ENCODE data around the gene BANP. TPM values are rescaled to one million over a fixed set of nuclear protein-coding genes. Genes with fewer than 3 reads are reported as not detected.

The BANP gene
- total and polyA plus RNA-seq, 12 donors = 10.4 to 29.8 (median 21.7) TPM

DNA sequence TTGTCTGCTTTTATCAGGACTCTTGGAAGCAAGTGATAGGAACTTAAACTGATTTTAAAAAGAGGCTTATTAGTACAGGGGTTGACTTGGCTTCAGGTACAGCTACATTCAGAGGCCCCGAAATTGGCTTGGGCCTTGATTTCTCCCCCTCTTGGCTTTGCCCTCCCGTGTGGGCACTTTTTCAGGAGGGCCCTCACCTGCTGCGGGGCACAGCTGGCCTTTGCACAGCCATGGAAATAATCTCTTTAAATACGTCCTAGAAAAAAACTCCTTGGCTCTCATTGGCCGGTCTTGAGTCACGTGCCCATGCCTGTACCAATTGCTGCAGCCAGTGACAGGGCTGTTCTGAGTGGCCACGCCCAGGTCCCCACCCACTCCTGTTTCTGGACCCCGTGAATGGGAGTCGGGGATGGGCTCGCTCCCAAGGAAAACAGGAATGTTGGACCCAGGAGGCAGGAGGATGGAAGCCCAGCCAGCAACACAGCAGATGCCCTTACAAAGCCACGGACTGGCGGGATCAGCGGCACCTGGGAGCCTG is 29.9 kb upstream of the BANP start:
- intact Hi-C loops (cut with DNase I) = no loop called here
- peaks cover 23 to 27% of the 10 kb centered on the region in 2 donors for H3K4me1 ChIP-seq (replicated peaks in 1 of 2)
- WGBS, 4 donors = 81 to 91% (median 84%) methylated on average over 6 to 13 of the region's 13 CpGs
- H3K9me3 ChIP-seq (replicated peaks in 1 of 3) = no peaks in the 10 kb centered on the region
- H3K27me3 ChIP-seq = no peaks in the 10 kb centered on the region
- no peaks in the 10 kb centered on the region for H3K36me3 ChIP-seq (replicated peaks in 1 of 2)
- DNase-seq = no peak
- no peak overlapping the region for H3K27ac ChIP-seq
- no peak overlapping the region for H3K4me3 ChIP-seq
- no peak for TF ChIP-seq POLR2A (IDR thresholded peaks at IDR 0.05)
- TF ChIP-seq, protein P1, sequence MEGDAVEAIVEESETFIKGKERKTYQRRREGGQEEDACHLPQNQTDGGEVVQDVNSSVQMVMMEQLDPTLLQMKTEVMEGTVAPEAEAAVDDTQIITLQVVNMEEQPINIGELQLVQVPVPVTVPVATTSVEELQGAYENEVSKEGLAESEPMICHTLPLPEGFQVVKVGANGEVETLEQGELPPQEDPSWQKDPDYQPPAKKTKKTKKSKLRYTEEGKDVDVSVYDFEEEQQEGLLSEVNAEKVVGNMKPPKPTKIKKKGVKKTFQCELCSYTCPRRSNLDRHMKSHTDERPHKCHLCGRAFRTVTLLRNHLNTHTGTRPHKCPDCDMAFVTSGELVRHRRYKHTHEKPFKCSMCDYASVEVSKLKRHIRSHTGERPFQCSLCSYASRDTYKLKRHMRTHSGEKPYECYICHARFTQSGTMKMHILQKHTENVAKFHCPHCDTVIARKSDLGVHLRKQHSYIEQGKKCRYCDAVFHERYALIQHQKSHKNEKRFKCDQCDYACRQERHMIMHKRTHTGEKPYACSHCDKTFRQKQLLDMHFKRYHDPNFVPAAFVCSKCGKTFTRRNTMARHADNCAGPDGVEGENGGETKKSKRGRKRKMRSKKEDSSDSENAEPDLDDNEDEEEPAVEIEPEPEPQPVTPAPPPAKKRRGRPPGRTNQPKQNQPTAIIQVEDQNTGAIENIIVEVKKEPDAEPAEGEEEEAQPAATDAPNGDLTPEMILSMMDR (IDR thresholded peaks at IDR 0.05) = no peak

DNA sequence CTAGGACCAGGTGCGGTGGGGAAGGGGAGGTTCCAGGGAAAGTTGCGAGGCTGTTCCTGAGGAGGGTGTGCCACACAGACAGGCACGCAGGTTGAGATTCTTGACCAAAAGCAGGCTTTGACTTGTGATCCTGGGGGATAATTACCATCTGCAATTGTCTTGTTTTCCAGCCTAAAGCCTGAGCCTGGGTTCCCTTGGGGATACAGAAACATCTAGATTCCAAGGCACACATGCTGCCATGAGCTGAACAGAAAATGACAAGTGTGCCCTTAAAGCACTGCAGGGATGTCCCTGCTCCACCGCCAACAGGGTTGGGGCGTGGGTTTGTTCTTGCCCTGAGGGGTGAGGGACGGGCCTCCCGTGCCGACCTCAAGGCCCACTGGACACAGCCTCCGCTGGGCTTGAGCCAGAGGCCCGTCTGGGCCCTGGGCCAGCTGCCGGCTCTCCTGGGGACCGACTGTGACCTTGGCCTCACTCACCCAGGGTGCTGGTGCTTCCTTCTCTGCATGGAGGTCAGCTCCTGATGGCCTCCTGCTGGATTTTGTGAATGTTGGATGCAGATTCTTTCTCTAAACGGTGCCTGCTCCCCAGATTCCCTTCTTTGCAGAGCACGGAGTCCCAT is 28.9 kb upstream of the BANP start:
- WGBS, 4 donors = 40 to 77% (median 60%) methylated on average over 5 to 14 of the region's 14 CpGs
- Histone ChIP-seq H3K27me3 (no peaks in the 10 kb centered on the region), H3K36me3 (replicated peaks in 1 of 2) (no peaks in the 10 kb centered on the region), H3K27ac (peak overlapping the region in 1 of 5 donors; percentile 65), H3K9me3 (replicated peaks in 1 of 3) (no peaks in the 10 kb centered on the region), H3K4me3 (no peak overlapping the region), H3K4me1 (replicated peaks in 1 of 2) (peaks cover 23 to 27% of the 10 kb centered on the region in 2 donors)
- TF ChIP-seq, protein P1 (IDR thresholded peaks at IDR 0.05) = no peak
- no peak for TF ChIP-seq POLR2A (IDR thresholded peaks at IDR 0.05)
- intact Hi-C loops (cut with DNase I) = no loop called here
- peak; percentile 38 to 82 (median 76) for DNase-seq

DNA sequence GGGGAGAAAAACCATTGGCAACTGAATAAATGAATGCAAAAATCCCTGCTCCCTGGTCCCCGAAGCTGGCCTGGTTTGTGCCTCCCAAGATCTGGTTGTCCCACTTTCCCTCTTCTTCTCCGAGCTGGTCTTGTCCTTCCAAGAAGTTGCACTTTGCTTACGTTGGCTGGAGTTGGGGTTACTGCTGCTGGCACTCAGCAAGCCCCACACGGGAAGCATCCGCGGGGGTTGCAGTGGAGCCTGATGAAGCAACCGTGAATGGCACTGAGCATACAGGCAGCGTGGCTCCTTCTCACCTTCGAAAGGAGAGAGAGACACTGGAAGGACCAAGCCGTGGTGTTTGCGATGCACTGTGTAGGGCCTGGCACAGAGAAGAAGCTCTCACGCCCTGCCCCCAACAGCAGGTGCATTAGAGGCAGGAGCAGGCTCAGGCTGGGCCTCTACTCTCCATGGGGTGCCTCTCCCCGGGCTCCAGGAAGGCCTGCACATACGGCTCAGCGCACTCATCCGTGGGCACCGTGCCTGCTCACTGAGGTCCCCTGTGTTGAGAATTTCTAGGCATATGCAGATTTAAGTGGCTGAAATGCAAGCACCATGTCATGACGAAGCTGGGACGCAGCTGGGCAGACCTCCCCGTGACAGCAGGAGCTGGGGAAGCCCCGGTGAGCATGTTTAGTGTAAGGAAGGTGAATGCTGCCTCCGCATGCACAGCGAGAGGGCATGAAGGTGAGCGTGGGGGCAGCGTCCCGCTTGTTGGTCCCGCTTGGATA is 27.0 kb upstream of the BANP start:
- TF ChIP-seq, protein P1 (IDR thresholded peaks at IDR 0.05) = no peak
- TF ChIP-seq POLR2A (IDR thresholded peaks at IDR 0.05) = no peak
- no peak for DNase-seq
- 83 to 95% (median 85%) methylated on average over 16 to 27 of the region's 27 CpGs for WGBS, 4 donors
- no peaks in the 10 kb centered on the region for H3K36me3 ChIP-seq (replicated peaks in 1 of 2)
- no peak overlapping the region for H3K4me3 ChIP-seq
- peaks cover 11 to 15% of the 10 kb centered on the region in 2 donors for H3K4me1 ChIP-seq (replicated peaks in 1 of 2)
- H3K27ac ChIP-seq = peak overlapping the region in 1 of 5 donors; percentile 41
- no peaks in the 10 kb centered on the region for H3K9me3 ChIP-seq (replicated peaks in 1 of 3)
- H3K27me3 ChIP-seq = no peaks in the 10 kb centered on the region
- intact Hi-C loops (cut with DNase I) = no loop called here
